OCI-LY1 (cell line): Measurements from ENCODE around the gene FRMD5.
"Not testable (repeated sequence)": the region's sequence is repeated elsewhere in the genome, so short reads cannot be mapped to it uniquely, and the experiment has no call there.

ENCODE experiments used
- H2AFZ ChIP-seq: fragments of 200-600 bp; sonication (generic), shearing (Covaris generic); 2 replicates; pipeline ENCODE4 v1.6.0; 2014; ENCODE audit warnings: antibody characterized with exemption, mild to moderate bottlenecking, low read length
- H3F3A ChIP-seq: fragments of 200-600 bp; sonication (generic), shearing (Covaris generic); 2 replicates; pipeline ENCODE4 v1.6.0; 2014; ENCODE audit warnings: mild to moderate bottlenecking, antibody characterized with exemption, low read length, moderate library complexity; ENCODE audit not compliant: insufficient read depth
- H3K27ac ChIP-seq: fragments of 200-600 bp; sonication (generic); 2 replicates; pipeline ENCODE4 v1.5.1; 2014; ENCODE audit warnings: low read length, mixed run types, mild to moderate bottlenecking, low read depth; ENCODE audit not compliant: poor library complexity, severe bottlenecking
- H3K27me3 ChIP-seq: fragments of 200-600 bp; sonication (generic); 2 replicates; pipeline ENCODE4 v1.6.0; 2014; ENCODE audit warnings: antibody characterized with exemption, mild to moderate bottlenecking, low read length, moderate library complexity; ENCODE audit not compliant: insufficient read depth
- H3K36me3 ChIP-seq: fragments of 200-600 bp; sonication (generic); 2 replicates; pipeline ENCODE4 v1.6.1; 2014; ENCODE audit warnings: mild to moderate bottlenecking, antibody characterized with exemption, low read length, moderate library complexity, mixed read lengths; ENCODE audit not compliant: insufficient read depth
- H3K4me1 ChIP-seq: fragments of 200-600 bp; sonication (generic); 2 replicates; pipeline ENCODE4 v1.5.1; 2014; ENCODE audit warnings: mild to moderate bottlenecking, low read length, moderate library complexity; ENCODE audit not compliant: insufficient read depth, severe bottlenecking
- H3K4me2 ChIP-seq: fragments of 200-600 bp; sonication (generic), shearing (Covaris generic); 2 replicates; pipeline ENCODE4 v1.6.1; 2014; ENCODE audit warnings: low read length
- H3K4me3 ChIP-seq: fragments of 200-600 bp; sonication (generic); 2 replicates; pipeline ENCODE4 v1.5.1; 2014; ENCODE audit warnings: low read length, low read depth, mild to moderate bottlenecking, mixed read lengths; ENCODE audit not compliant: poor library complexity, severe bottlenecking
- H3K79me2 ChIP-seq: fragments of 200-600 bp; shearing (Covaris generic); 2 replicates; pipeline ENCODE4 v1.6.1; 2016; ENCODE audit warnings: mixed run types, low read length, mixed read lengths; ENCODE audit not compliant: insufficient read depth
- H3K9ac ChIP-seq: fragments of 200-600 bp; sonication (generic), shearing (Covaris generic); 2 replicates; pipeline ENCODE4 v1.6.1; 2014; ENCODE audit warnings: mild to moderate bottlenecking, low read length, mixed read lengths
- H3K9me2 ChIP-seq: fragments of 200-600 bp; sonication (generic), shearing (Covaris generic); 2 replicates; pipeline ENCODE4 v1.6.1; 2014; ENCODE audit warnings: low read depth, mild to moderate bottlenecking, low read length, mixed read lengths
- H3K9me3 ChIP-seq: fragments of 200-600 bp; shearing (Covaris generic); 2 replicates; pipeline ENCODE4 v1.6.1; 2014; ENCODE audit warnings: low read length, mixed read lengths
- H4K20me1 ChIP-seq: fragments of 200-600 bp; sonication (generic), shearing (Covaris generic); 2 replicates; pipeline ENCODE4 v1.6.0; 2016; ENCODE audit warnings: mild to moderate bottlenecking, low read length; ENCODE audit not compliant: insufficient read depth
- EZH2 ChIP-seq: fragments of 200-600 bp; sonication (generic), shearing (Covaris generic); IDR thresholded peaks from 2 replicates; pipeline ENCODE4 v1.8.0; 2017; ENCODE audit warnings: borderline replicate concordance, mixed run types, mild to moderate bottlenecking, antibody characterized with exemption, low read length, moderate library complexity, mixed read lengths
- TF ChIP-seq, protein P1 (sequence below): fragments of 200-600 bp; sonication (generic), shearing (Covaris generic); IDR thresholded peaks from 2 replicates; pipeline ENCODE4 v1.5.1; 2017; ENCODE audit warnings: mild to moderate bottlenecking, antibody characterized with exemption, low read length, moderate library complexity, mixed read lengths

Gene FRMD5

DNA sequence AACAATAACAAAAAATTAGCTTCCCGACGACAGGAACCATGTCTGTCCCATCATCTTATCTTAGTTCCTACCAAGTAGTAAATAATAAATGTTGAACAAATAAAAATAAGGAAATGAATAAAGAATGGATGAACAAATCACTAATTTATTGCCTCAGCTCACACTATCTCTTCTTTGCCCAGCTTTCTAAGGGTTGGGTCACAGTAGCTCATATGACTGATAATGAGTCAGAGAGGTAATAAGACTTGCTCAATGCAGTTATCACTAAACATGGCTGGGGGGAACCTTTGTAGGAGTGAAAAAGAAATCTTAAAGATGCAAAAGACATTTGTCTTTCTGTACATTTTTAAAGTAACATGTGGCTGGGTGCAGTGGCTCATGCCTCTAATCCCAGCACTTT, 186.0 kb downstream of the FRMD5 start:
- no peak overlapping the region for H3K9ac ChIP-seq
- no peaks in the 10 kb centered on the region for H4K20me1 ChIP-seq
- H3K27me3 ChIP-seq: no peaks in the 10 kb centered on the region
- no peaks in the 10 kb centered on the region for H3K79me2 ChIP-seq
- H3K27ac ChIP-seq: no peak overlapping the region
- no peak overlapping the region for H2AFZ ChIP-seq
- no peaks in the 10 kb centered on the region for H3K9me2 ChIP-seq
- H3K4me3 ChIP-seq: no peak overlapping the region
- H3K36me3 ChIP-seq: no peaks in the 10 kb centered on the region
- no peaks in the 10 kb centered on the region for H3K9me3 ChIP-seq
- H3K4me1 ChIP-seq: no peaks in the 10 kb centered on the region
- H3K4me2 ChIP-seq: no peak overlapping the region
- no peaks in the 10 kb centered on the region for H3F3A ChIP-seq
- no peak for TF ChIP-seq EZH2
- TF ChIP-seq, protein P1, sequence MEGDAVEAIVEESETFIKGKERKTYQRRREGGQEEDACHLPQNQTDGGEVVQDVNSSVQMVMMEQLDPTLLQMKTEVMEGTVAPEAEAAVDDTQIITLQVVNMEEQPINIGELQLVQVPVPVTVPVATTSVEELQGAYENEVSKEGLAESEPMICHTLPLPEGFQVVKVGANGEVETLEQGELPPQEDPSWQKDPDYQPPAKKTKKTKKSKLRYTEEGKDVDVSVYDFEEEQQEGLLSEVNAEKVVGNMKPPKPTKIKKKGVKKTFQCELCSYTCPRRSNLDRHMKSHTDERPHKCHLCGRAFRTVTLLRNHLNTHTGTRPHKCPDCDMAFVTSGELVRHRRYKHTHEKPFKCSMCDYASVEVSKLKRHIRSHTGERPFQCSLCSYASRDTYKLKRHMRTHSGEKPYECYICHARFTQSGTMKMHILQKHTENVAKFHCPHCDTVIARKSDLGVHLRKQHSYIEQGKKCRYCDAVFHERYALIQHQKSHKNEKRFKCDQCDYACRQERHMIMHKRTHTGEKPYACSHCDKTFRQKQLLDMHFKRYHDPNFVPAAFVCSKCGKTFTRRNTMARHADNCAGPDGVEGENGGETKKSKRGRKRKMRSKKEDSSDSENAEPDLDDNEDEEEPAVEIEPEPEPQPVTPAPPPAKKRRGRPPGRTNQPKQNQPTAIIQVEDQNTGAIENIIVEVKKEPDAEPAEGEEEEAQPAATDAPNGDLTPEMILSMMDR: no peak

DNA sequence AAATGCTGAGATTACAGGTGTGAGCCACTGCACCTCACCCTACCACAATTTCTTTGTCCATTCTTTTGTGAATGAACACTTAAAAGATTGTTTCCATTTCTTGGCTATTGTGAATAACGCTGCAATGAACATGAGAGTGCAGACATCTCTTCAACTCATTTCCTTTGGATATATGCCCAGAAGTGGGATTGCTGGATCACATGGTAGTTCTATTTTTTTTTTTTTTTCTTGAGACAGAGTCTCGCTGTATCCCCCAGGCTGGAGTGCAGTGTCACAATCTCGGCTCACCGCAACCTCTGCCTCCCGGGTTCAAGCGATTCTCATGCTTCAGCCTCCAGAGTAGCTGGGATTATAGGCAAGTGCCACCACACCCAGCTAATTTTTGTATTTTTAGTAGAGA, 194.8 kb downstream of the FRMD5 start:
- not testable (repeated sequence) for H3K9ac ChIP-seq, H3K27me3 ChIP-seq, H3K4me1 ChIP-seq, H3K4me3 ChIP-seq, H3K36me3 ChIP-seq, H3K9me3 ChIP-seq, H3K9me2 ChIP-seq, H3K79me2 ChIP-seq, H3K4me2 ChIP-seq, H4K20me1 ChIP-seq, H3K27ac ChIP-seq, H3F3A ChIP-seq, H2AFZ ChIP-seq

DNA sequence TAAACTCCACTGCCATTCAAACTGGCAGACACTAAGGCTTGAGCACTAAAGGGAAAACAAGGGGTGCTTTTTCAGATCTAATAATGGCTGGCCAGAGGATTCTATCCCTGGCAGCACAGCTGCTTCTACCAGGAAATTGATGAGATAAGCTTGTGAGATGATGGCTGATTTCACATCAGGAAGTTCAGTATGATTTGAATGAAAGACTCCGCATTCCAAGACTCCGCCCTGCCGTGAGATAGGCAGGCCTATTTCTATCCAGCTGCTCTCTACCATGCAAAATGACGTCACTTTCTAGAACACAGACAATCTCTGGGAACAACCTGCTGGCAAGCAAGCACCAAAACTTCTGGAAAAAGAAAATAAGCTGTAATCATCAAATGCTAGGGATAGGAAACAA, 196.5 kb downstream of the FRMD5 start:
- no peak overlapping the region for H3K4me2 ChIP-seq
- no peaks in the 10 kb centered on the region for H3K79me2 ChIP-seq
- no peak overlapping the region for H2AFZ ChIP-seq
- TF ChIP-seq EZH2: no peak
- TF ChIP-seq, protein P1: no peak
- no peak overlapping the region for H3K27ac ChIP-seq
- no peaks in the 10 kb centered on the region for H3K27me3 ChIP-seq
- H3K36me3 ChIP-seq: no peaks in the 10 kb centered on the region
- no peak overlapping the region for H3K9ac ChIP-seq
- H3K9me2 ChIP-seq: no peaks in the 10 kb centered on the region
- H4K20me1 ChIP-seq: no peaks in the 10 kb centered on the region
- no peaks in the 10 kb centered on the region for H3F3A ChIP-seq
- no peaks in the 10 kb centered on the region for H3K4me1 ChIP-seq
- H3K9me3 ChIP-seq: no peaks in the 10 kb centered on the region
- no peak overlapping the region for H3K4me3 ChIP-seq

DNA sequence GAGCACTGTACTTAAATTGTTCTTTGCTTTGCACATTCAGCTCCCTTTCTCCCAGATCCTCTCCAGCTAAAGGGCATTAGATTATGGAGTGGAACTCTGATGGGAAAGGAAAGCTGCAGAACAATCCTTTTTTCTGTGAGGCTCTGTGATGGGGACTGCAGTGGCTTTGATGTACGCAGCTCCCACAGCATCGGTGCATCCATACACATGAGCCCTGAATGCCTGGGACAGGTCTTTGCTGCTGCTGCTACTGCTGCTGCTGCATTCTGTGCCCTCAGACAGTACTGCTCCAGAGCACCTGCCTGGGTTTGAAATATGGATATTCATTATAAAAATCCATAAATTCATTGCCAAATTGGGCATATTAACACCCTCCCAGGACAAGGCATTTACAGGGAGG, 203.9 kb downstream of the FRMD5 start:
- H4K20me1 ChIP-seq: no peaks in the 10 kb centered on the region
- H3F3A ChIP-seq: no peaks in the 10 kb centered on the region
- no peak overlapping the region for H2AFZ ChIP-seq
- H3K36me3 ChIP-seq: no peaks in the 10 kb centered on the region
- no peaks in the 10 kb centered on the region for H3K9me3 ChIP-seq
- H3K9ac ChIP-seq: no peak overlapping the region
- no peak overlapping the region for H3K4me3 ChIP-seq
- H3K27me3 ChIP-seq: no peaks in the 10 kb centered on the region
- no peak overlapping the region for H3K27ac ChIP-seq
- H3K4me1 ChIP-seq: no peaks in the 10 kb centered on the region
- no peaks in the 10 kb centered on the region for H3K9me2 ChIP-seq
- no peaks in the 10 kb centered on the region for H3K79me2 ChIP-seq
- H3K4me2 ChIP-seq: no peak overlapping the region
- TF ChIP-seq, protein P1: no peak
- no peak for TF ChIP-seq EZH2
